OCI-LY1 (cell line): ENCODE results near the gene PSMD1.

Experiments used
- H2AFZ ChIP-seq: fragments of 200-600 bp; sonication (generic), shearing (Covaris generic); 2 replicates; pipeline ENCODE4 v1.6.0; 2014; ENCODE audit warnings: antibody characterized with exemption, mild to moderate bottlenecking, low read length
- H3F3A ChIP-seq: fragments of 200-600 bp; sonication (generic), shearing (Covaris generic); 2 replicates; pipeline ENCODE4 v1.6.0; 2014; ENCODE audit warnings: mild to moderate bottlenecking, antibody characterized with exemption, low read length, moderate library complexity; ENCODE audit not compliant: insufficient read depth
- H3K27ac ChIP-seq: fragments of 200-600 bp; sonication (generic); 2 replicates; pipeline ENCODE4 v1.5.1; 2014; ENCODE audit warnings: low read length, mixed run types, mild to moderate bottlenecking, low read depth; ENCODE audit not compliant: poor library complexity, severe bottlenecking
- H3K27me3 ChIP-seq: fragments of 200-600 bp; sonication (generic); 2 replicates; pipeline ENCODE4 v1.6.0; 2014; ENCODE audit warnings: antibody characterized with exemption, mild to moderate bottlenecking, low read length, moderate library complexity; ENCODE audit not compliant: insufficient read depth
- H3K36me3 ChIP-seq: fragments of 200-600 bp; sonication (generic); 2 replicates; pipeline ENCODE4 v1.6.1; 2014; ENCODE audit warnings: mild to moderate bottlenecking, antibody characterized with exemption, low read length, moderate library complexity, mixed read lengths; ENCODE audit not compliant: insufficient read depth
- H3K4me1 ChIP-seq: fragments of 200-600 bp; sonication (generic); 2 replicates; pipeline ENCODE4 v1.5.1; 2014; ENCODE audit warnings: mild to moderate bottlenecking, low read length, moderate library complexity; ENCODE audit not compliant: insufficient read depth, severe bottlenecking
- H3K4me2 ChIP-seq: fragments of 200-600 bp; sonication (generic), shearing (Covaris generic); 2 replicates; pipeline ENCODE4 v1.6.1; 2014; ENCODE audit warnings: low read length
- H3K4me3 ChIP-seq: fragments of 200-600 bp; sonication (generic); 2 replicates; pipeline ENCODE4 v1.5.1; 2014; ENCODE audit warnings: low read length, low read depth, mild to moderate bottlenecking, mixed read lengths; ENCODE audit not compliant: poor library complexity, severe bottlenecking
- H3K79me2 ChIP-seq: fragments of 200-600 bp; shearing (Covaris generic); 2 replicates; pipeline ENCODE4 v1.6.1; 2016; ENCODE audit warnings: mixed run types, low read length, mixed read lengths; ENCODE audit not compliant: insufficient read depth
- H3K9ac ChIP-seq: fragments of 200-600 bp; sonication (generic), shearing (Covaris generic); 2 replicates; pipeline ENCODE4 v1.6.1; 2014; ENCODE audit warnings: mild to moderate bottlenecking, low read length, mixed read lengths
- H3K9me2 ChIP-seq: fragments of 200-600 bp; sonication (generic), shearing (Covaris generic); 2 replicates; pipeline ENCODE4 v1.6.1; 2014; ENCODE audit warnings: low read depth, mild to moderate bottlenecking, low read length, mixed read lengths
- H3K9me3 ChIP-seq: fragments of 200-600 bp; shearing (Covaris generic); 2 replicates; pipeline ENCODE4 v1.6.1; 2014; ENCODE audit warnings: low read length, mixed read lengths
- H4K20me1 ChIP-seq: fragments of 200-600 bp; sonication (generic), shearing (Covaris generic); 2 replicates; pipeline ENCODE4 v1.6.0; 2016; ENCODE audit warnings: mild to moderate bottlenecking, low read length; ENCODE audit not compliant: insufficient read depth
- EZH2 ChIP-seq: fragments of 200-600 bp; sonication (generic), shearing (Covaris generic); IDR thresholded peaks from 2 replicates; pipeline ENCODE4 v1.8.0; 2017; ENCODE audit warnings: borderline replicate concordance, mixed run types, mild to moderate bottlenecking, antibody characterized with exemption, low read length, moderate library complexity, mixed read lengths
- TF ChIP-seq, protein P1 (sequence below): fragments of 200-600 bp; sonication (generic), shearing (Covaris generic); IDR thresholded peaks from 2 replicates; pipeline ENCODE4 v1.5.1; 2017; ENCODE audit warnings: mild to moderate bottlenecking, antibody characterized with exemption, low read length, moderate library complexity, mixed read lengths

Gene PSMD1

GRCh38 chr2:231160701-231161100 lies 104.0 kb downstream of the PSMD1 start:
- H3K27me3 ChIP-seq = no peaks in the 10 kb centered on the region
- no peaks in the 10 kb centered on the region for H3K9me2 ChIP-seq
- no peak for TF ChIP-seq EZH2
- TF ChIP-seq, protein P1, sequence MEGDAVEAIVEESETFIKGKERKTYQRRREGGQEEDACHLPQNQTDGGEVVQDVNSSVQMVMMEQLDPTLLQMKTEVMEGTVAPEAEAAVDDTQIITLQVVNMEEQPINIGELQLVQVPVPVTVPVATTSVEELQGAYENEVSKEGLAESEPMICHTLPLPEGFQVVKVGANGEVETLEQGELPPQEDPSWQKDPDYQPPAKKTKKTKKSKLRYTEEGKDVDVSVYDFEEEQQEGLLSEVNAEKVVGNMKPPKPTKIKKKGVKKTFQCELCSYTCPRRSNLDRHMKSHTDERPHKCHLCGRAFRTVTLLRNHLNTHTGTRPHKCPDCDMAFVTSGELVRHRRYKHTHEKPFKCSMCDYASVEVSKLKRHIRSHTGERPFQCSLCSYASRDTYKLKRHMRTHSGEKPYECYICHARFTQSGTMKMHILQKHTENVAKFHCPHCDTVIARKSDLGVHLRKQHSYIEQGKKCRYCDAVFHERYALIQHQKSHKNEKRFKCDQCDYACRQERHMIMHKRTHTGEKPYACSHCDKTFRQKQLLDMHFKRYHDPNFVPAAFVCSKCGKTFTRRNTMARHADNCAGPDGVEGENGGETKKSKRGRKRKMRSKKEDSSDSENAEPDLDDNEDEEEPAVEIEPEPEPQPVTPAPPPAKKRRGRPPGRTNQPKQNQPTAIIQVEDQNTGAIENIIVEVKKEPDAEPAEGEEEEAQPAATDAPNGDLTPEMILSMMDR = no peak
- no peak overlapping the region for H2AFZ ChIP-seq
- no peaks in the 10 kb centered on the region for H4K20me1 ChIP-seq
- H3K4me2 ChIP-seq = no peak overlapping the region
- no peak overlapping the region for H3K4me3 ChIP-seq
- peaks cover 62% of the 10 kb centered on the region for H3K36me3 ChIP-seq
- no peaks in the 10 kb centered on the region for H3K4me1 ChIP-seq
- H3K9me3 ChIP-seq = no peaks in the 10 kb centered on the region
- no peak overlapping the region for H3K27ac ChIP-seq
- no peaks in the 10 kb centered on the region for H3K79me2 ChIP-seq
- H3K9ac ChIP-seq = no peak overlapping the region
- no peaks in the 10 kb centered on the region for H3F3A ChIP-seq

GRCh38 chr2:231161252-231161839 lies 104.7 kb downstream of the PSMD1 start:
- H3K4me3 ChIP-seq = no peak overlapping the region
- H4K20me1 ChIP-seq = no peaks in the 10 kb centered on the region
- no peaks in the 10 kb centered on the region for H3K79me2 ChIP-seq
- no peak overlapping the region for H3K27ac ChIP-seq
- peaks cover 68% of the 10 kb centered on the region for H3K36me3 ChIP-seq
- H2AFZ ChIP-seq = no peak overlapping the region
- H3K9me2 ChIP-seq = no peaks in the 10 kb centered on the region
- no peaks in the 10 kb centered on the region for H3K9me3 ChIP-seq
- H3K9ac ChIP-seq = no peak overlapping the region
- no peak for TF ChIP-seq EZH2
- TF ChIP-seq, protein P1 = no peak
- no peaks in the 10 kb centered on the region for H3K4me1 ChIP-seq
- no peak overlapping the region for H3K4me2 ChIP-seq
- H3F3A ChIP-seq = no peaks in the 10 kb centered on the region
- no peaks in the 10 kb centered on the region for H3K27me3 ChIP-seq

- H3K9me2 ChIP-seq = no peaks in the 10 kb centered on the region
- H3K27me3 ChIP-seq = no peaks in the 10 kb centered on the region
- no peaks in the 10 kb centered on the region for H3F3A ChIP-seq
- H2AFZ ChIP-seq = no peak overlapping the region
- H4K20me1 ChIP-seq = no peaks in the 10 kb centered on the region
- H3K27ac ChIP-seq = no peak overlapping the region
- H3K9me3 ChIP-seq = no peaks in the 10 kb centered on the region
- no peak overlapping the region for H3K9ac ChIP-seq
- H3K4me1 ChIP-seq = no peaks in the 10 kb centered on the region
- H3K36me3 ChIP-seq = peaks cover 74% of the 10 kb centered on the region
- no peak overlapping the region for H3K4me3 ChIP-seq
- no peak for TF ChIP-seq EZH2
- TF ChIP-seq, protein P1 = no peak
- no peaks in the 10 kb centered on the region for H3K79me2 ChIP-seq
- no peak overlapping the region for H3K4me2 ChIP-seq
Observed at GRCh38 chr2:231161877-231162329, 105.2 kb downstream of the PSMD1 start.
